C4-2B (cell line): ENCODE results near the gene EPHB6.

Experiments
- H3K27ac ChIP-seq: fragments of 450-650 bp; 2 replicates; pipeline ENCODE4 v1.5.1; 2017
- ZFX ChIP-seq: fragments of 450-650 bp; IDR thresholded peaks from 2 replicates; pipeline ENCODE4 v1.6.1; 2017
- TF ChIP-seq, protein P1 (sequence below): fragments of 450-650 bp; conservative IDR thresholded peaks from 2 replicates; pipeline ENCODE4 v1.5.1; 2017; ENCODE audit warnings: mild to moderate bottlenecking

EPHB6 gene

DNA sequence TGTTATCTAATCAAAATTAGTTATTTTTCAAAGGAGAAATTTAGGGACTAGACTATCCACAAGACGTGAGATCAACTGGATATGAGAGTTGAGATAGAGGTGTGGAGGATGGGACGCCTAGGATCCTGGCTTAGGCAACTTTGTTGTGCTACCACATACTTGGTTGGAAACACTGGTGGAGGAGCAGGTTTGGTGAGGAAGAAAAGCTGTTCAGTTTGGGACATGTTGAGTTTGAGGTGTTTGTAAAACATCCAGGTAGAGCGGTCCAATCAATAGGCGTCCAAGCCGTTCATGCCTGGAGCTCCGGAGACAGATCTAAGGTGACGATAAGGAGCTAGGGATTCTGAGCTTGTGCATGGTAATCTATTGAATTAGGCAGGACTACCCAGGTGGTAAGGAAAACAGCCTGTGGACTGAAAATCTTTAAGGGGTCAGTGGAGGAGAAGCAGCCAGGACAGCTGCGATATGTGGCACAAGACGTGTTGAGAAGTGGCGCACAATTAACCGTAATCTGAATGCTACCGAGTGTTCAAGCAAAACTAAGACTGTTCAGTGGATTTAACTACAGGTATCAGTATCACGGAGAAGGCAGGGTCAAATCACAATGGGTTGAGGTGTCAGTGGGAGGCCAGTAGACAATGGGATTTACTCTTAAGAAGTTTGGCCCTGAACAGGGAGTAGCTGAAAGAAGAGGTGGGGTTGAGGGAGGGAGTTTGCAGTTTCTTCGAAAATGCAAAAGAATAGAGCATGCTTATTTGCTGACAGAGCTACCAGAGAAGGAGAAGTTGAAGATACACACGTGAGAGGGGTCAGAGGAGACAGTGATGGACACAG is 46.8 kb downstream of the EPHB6 start:
- TF ChIP-seq, protein P1, sequence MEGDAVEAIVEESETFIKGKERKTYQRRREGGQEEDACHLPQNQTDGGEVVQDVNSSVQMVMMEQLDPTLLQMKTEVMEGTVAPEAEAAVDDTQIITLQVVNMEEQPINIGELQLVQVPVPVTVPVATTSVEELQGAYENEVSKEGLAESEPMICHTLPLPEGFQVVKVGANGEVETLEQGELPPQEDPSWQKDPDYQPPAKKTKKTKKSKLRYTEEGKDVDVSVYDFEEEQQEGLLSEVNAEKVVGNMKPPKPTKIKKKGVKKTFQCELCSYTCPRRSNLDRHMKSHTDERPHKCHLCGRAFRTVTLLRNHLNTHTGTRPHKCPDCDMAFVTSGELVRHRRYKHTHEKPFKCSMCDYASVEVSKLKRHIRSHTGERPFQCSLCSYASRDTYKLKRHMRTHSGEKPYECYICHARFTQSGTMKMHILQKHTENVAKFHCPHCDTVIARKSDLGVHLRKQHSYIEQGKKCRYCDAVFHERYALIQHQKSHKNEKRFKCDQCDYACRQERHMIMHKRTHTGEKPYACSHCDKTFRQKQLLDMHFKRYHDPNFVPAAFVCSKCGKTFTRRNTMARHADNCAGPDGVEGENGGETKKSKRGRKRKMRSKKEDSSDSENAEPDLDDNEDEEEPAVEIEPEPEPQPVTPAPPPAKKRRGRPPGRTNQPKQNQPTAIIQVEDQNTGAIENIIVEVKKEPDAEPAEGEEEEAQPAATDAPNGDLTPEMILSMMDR = no peak
- no peak for TF ChIP-seq ZFX
- H3K27ac ChIP-seq = peak overlapping the region; percentile 70

DNA sequence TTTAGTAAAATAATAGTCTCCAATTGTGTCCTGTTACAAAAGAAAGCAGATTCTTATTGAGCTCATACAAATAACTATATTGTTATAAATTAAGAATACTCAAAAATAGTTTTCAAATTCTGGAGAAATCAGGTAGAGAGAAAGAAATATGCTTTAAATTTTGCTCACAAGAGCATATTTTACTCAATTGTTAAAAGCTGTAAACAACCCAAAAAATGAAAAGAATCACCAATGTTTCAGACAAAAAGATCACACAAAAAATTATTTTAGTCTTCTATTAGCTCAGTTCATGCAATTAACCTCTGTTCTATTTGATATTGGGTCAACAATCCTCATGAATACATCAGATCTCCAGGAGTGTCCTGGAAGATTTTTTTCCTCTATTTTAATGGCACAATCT is 49.3 kb downstream of the EPHB6 start:
- no peak for TF ChIP-seq ZFX
- TF ChIP-seq, protein P1 = no peak
- H3K27ac ChIP-seq = no peak overlapping the region

DNA sequence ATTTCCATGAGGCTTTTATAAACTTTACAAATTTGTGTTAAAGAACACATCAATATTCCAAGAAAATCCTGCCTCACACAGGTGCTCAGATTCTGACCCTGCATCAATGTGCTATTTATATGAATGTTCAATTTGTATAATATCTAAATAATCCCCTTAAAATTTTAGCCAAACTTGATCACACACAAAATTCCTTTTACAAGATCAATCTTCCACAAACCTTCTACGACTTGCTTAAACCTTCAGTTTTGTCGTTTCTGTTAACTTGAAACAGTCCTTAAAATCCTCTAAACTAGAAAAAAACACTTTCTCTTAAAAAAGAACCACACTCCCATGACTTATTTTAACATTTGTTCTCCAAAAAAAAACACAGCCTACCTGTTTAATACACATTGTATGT is 50.9 kb downstream of the EPHB6 start:
- TF ChIP-seq ZFX = no peak
- TF ChIP-seq, protein P1 = no peak
- no peak overlapping the region for H3K27ac ChIP-seq

DNA sequence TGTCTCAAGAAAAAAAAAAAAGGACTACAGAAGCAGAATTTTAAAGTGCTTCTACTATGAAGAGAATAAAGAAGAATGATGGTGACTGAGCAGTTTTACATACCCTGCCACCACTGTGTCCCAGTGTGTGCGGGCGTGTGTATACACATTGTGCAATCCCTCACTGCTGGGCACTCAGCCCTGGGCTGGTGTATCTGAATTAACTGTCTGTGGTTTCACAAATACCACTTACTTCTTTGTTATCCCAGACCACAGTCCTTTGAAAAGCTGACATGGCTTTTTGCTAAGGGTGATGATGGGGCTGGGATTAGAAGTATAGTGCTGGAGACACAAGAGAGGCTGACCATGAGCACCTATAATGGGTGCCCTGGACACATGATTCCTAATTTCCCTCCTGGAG is 51.8 kb downstream of the EPHB6 start:
- TF ChIP-seq ZFX = 0 out of 2 replicates have a peak, but pooled peaks have one; percentile 6
- TF ChIP-seq, protein P1 = no peak
- no peak overlapping the region for H3K27ac ChIP-seq

DNA sequence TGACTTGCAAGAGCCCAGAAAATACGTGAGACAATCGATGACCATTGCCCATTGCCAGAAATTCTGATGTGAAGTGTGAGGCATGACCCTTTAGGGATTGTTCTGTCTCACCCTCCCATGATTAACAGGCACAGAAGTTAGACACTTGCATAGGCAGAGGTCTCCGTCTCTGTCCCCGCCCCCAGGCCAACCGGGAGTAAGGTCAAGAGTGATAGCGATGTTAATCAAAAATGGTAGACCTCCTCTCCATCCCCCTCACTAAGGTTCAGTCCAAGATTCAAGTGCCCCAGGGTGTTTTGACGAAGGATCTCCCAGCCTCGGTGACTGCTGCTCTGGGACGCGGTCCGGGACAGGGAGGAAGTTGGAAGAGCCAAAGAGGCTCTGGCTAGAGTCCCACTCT is 53.4 kb downstream of the EPHB6 start:
- H3K27ac ChIP-seq = no peak overlapping the region; the same call in 1 of the 2 replicates
- TF ChIP-seq, protein P1 = no peak
- no peak for TF ChIP-seq ZFX

DNA sequence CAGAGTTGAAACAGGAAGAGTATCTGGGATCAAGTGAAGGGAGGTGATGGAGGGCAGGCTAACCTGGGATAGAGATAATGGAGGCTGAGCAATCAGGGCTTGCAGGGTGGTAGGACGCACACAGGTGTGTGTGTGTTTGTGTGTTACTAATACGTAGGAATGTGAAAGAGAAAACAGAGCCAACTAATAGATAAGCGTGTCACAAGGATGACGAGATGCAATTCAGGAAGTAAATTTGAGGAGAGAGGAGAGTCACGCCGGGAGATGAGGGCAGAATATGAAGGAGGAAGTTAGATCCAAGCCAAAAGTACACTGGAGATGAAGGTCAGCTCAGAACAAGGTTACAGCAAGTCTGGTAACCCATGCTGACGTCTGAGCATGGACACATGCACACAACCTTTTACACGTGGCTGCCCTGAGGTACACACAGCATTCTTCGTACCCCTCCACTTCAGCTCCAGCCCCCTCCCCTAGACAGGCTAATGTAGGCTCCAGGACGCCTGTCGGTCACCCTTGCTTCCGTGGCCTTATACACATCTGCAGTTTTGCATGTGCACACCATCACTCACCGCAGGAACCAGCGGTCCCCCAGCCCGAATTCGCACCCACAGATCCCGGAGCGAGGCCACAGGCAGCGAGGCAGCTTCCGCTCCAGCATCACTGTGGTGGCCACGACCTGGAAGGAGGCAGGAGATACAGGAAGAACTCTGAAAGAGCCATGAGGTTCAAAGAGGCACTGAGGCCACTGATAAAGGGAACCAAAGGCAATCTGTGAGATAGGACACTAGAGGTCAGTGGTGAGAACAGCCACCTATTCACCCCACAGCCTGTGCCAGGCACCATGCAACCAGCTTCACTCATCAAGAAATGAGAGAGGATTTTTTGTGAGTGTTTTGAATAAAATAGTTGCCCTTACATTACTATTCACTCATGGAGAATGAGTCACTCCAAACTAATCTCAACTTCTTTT is 54.3 kb downstream of the EPHB6 start:
- H3K27ac ChIP-seq = peak overlapping the region; percentile 15; the same call in 1 of the 2 replicates

More for the DNA sequence above, 54.3 kb downstream of the EPHB6 start:
- no peak for TF ChIP-seq ZFX
- TF ChIP-seq, protein P1 = peak; percentile 87
